HEK293 (cell line): Measurements from ENCODE around the gene AIFM1.

Experiments
- BCL11A ChIP-seq: fragments of 450-650 bp; formaldehyde crosslinking; IDR thresholded peaks from 2 replicates; pipeline ENCODE4 v1.5.1; 2016; ENCODE audit warnings: low read depth, missing biosample characterization, missing genetic modification characterization
- BCL11B ChIP-seq: fragments of 450-650 bp; formaldehyde crosslinking; IDR thresholded peaks from 2 replicates; pipeline ENCODE4 v1.5.1; 2016; ENCODE audit warnings: low read depth, missing biosample characterization, missing genetic modification characterization
- GLI2 ChIP-seq: fragments of 450-650 bp; formaldehyde crosslinking; IDR thresholded peaks from 2 replicates; pipeline ENCODE4; 2017; ENCODE audit warnings: missing biosample characterization, missing genetic modification characterization, low read depth, borderline replicate concordance
- IKZF3 ChIP-seq: fragments of 450-650 bp; IDR thresholded peaks from 2 replicates; pipeline ENCODE4 v1.5.0; 2018; ENCODE audit warnings: missing biosample characterization, mild to moderate bottlenecking, missing genetic modification characterization, moderate library complexity
- SCRT2 ChIP-seq: fragments of 450-650 bp; formaldehyde crosslinking; IDR thresholded peaks from 2 replicates; pipeline ENCODE4 v1.5.1; 2016; ENCODE audit warnings: missing biosample characterization, missing genetic modification characterization
- ZBTB17 ChIP-seq: fragments of 450-650 bp; formaldehyde crosslinking; IDR thresholded peaks from 2 replicates; pipeline ENCODE4 v1.5.1; 2016; ENCODE audit warnings: missing biosample characterization, missing genetic modification characterization
- ZBTB44 ChIP-seq: fragments of 450-650 bp; IDR thresholded peaks from 2 replicates; pipeline ENCODE4 v1.5.1; 2018; ENCODE audit warnings: missing biosample characterization, mild to moderate bottlenecking, missing genetic modification characterization
- ZBTB8A ChIP-seq: fragments of 450-650 bp; formaldehyde crosslinking; IDR thresholded peaks from 2 replicates; pipeline ENCODE4 v1.5.1; 2016; ENCODE audit warnings: missing biosample characterization, missing genetic modification characterization
- ZEB2 ChIP-seq: fragments of 450-650 bp; formaldehyde crosslinking; IDR thresholded peaks from 2 replicates; pipeline ENCODE4 v1.5.1; 2016; ENCODE audit warnings: missing biosample characterization, missing genetic modification characterization
- ZNF112 ChIP-seq: fragments of 450-650 bp; formaldehyde crosslinking; IDR thresholded peaks from 2 replicates; pipeline ENCODE4 v1.5.0; 2017; ENCODE audit warnings: missing biosample characterization, missing genetic modification characterization
- ZNF175 ChIP-seq: fragments of 450-650 bp; formaldehyde crosslinking; IDR thresholded peaks from 2 replicates; pipeline ENCODE4 v1.5.1; 2016; ENCODE audit warnings: missing biosample characterization, missing genetic modification characterization
- ZNF18 ChIP-seq: fragments of 450-650 bp; formaldehyde crosslinking; IDR thresholded peaks from 2 replicates; pipeline ENCODE4 v1.5.1; 2016; ENCODE audit warnings: missing biosample characterization, missing genetic modification characterization
- ZNF248 ChIP-seq: fragments of 450-650 bp; formaldehyde crosslinking; IDR thresholded peaks from 2 replicates; pipeline ENCODE4 v1.5.1; 2017; ENCODE audit warnings: missing biosample characterization, missing genetic modification characterization
- ZNF266 ChIP-seq: fragments of 450-650 bp; formaldehyde crosslinking; IDR thresholded peaks from 2 replicates; pipeline ENCODE4 v1.5.1; 2016; ENCODE audit warnings: missing biosample characterization, missing genetic modification characterization, low read depth
- ZNF292 ChIP-seq: fragments of 450-650 bp; formaldehyde crosslinking; IDR thresholded peaks from 2 replicates; pipeline ENCODE4 v1.5.1; 2016; ENCODE audit warnings: low read depth, missing biosample characterization, missing genetic modification characterization, borderline replicate concordance
- ZNF324 ChIP-seq: fragments of 450-650 bp; formaldehyde crosslinking; IDR thresholded peaks from 2 replicates; pipeline ENCODE4 v1.5.1; 2016; ENCODE audit warnings: missing biosample characterization, missing genetic modification characterization
- ZNF48 ChIP-seq: fragments of 450-650 bp; formaldehyde crosslinking; IDR thresholded peaks from 2 replicates; pipeline ENCODE4 v1.5.1; 2016; ENCODE audit warnings: missing biosample characterization, missing genetic modification characterization
- ZNF530 ChIP-seq: fragments of 450-650 bp; formaldehyde crosslinking; IDR thresholded peaks from 2 replicates; pipeline ENCODE4 v1.5.1; 2016; ENCODE audit warnings: low read depth, missing biosample characterization, missing genetic modification characterization
- ZNF623 ChIP-seq: fragments of 450-650 bp; formaldehyde crosslinking; IDR thresholded peaks from 2 replicates; pipeline ENCODE4 v1.5.1; 2016; ENCODE audit warnings: missing biosample characterization, missing genetic modification characterization
- ZNF624 ChIP-seq: fragments of 450-650 bp; formaldehyde crosslinking; IDR thresholded peaks from 2 replicates; pipeline ENCODE4 v1.5.1; 2017; ENCODE audit warnings: missing biosample characterization, missing genetic modification characterization
- ZNF701 ChIP-seq: fragments of 450-650 bp; formaldehyde crosslinking; IDR thresholded peaks from 2 replicates; pipeline ENCODE4 v1.5.1; 2016; ENCODE audit warnings: missing biosample characterization, missing genetic modification characterization
- ZNF704 ChIP-seq: fragments of 450-650 bp; formaldehyde crosslinking; IDR thresholded peaks from 2 replicates; pipeline ENCODE4 v1.5.1; 2016; ENCODE audit warnings: missing biosample characterization, missing genetic modification characterization
- ZNF707 ChIP-seq: fragments of 450-650 bp; formaldehyde crosslinking; IDR thresholded peaks from 2 replicates; pipeline ENCODE4 v1.5.1; 2016; ENCODE audit warnings: missing biosample characterization, missing genetic modification characterization
- ZNF777 ChIP-seq: fragments of 450-650 bp; formaldehyde crosslinking; IDR thresholded peaks from 2 replicates; pipeline ENCODE4 v1.5.1; 2017; ENCODE audit warnings: missing biosample characterization, missing genetic modification characterization, borderline replicate concordance
- ZSCAN16 ChIP-seq: fragments of 450-650 bp; formaldehyde crosslinking; IDR thresholded peaks from 2 replicates; pipeline ENCODE4 v1.5.1; 2016; ENCODE audit warnings: missing biosample characterization, missing genetic modification characterization
- ZXDB ChIP-seq: fragments of 450-650 bp; formaldehyde crosslinking; IDR thresholded peaks from 2 replicates; pipeline ENCODE4 v1.5.1; 2016; ENCODE audit warnings: missing biosample characterization, missing genetic modification characterization
- TF ChIP-seq, protein P1 (sequence below): fragments of 450-650 bp; formaldehyde crosslinking; IDR thresholded peaks from 2 replicates; pipeline ENCODE4 v1.5.1; 2017; ENCODE audit warnings: missing biosample characterization, missing genetic modification characterization
- TF ChIP-seq, protein P2 (sequence below): fragments of 450-650 bp; formaldehyde crosslinking; IDR thresholded peaks from 2 replicates; pipeline ENCODE4 v1.5.1; 2016; ENCODE audit warnings: missing biosample characterization, missing genetic modification characterization
- TF ChIP-seq, protein P3 (sequence below): fragments of 450-650 bp; formaldehyde crosslinking; conservative IDR thresholded peaks from 2 replicates; pipeline ENCODE4 v1.5.1; 2016; ENCODE audit warnings: low read depth, missing biosample characterization, missing genetic modification characterization

Gene AIFM1

DNA sequence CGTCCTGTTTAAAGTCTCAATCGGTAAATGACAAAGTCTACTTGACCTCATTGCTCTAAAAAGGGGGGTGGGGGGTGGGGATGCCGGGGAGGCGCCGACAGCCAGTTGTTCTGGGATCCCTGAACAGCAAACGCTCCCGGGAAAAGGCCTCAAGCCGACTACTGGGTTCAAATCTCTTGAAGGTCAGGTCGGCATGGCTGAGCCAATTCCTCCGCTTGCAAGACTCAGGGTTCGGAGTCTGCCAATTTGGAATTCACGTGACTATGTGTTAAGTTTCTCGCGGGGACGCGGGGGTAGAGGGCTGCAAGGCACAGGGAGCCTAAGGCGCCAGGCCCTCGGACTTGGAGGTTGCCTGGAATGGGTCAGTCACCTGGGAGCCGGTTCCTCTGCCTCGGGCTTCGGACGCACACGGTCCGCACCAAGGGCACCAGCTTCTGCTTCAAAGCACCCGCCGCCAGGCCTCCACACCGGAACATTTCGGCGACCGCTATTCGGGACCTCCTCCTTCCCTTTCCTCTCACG, 399 bp downstream of the AIFM1 start (continued):
- no peak; the same call in 1 of the 2 replicates for TF ChIP-seq ZEB2
- TF ChIP-seq ZNF248, result no peak
- 0 out of 2 replicates have a peak, but pooled peaks have one; percentile 24 for TF ChIP-seq IKZF3 (tag by site-specific recombination)
- no peak for TF ChIP-seq ZSCAN16 (tag by site-specific recombination)
- no peak for TF ChIP-seq ZNF707 (tag by site-specific recombination)
- no peak for TF ChIP-seq BCL11B (tag by site-specific recombination)
- 0 out of 2 replicates have a peak, but pooled peaks have one; percentile 38 for TF ChIP-seq BCL11A
- no peak for TF ChIP-seq ZBTB17 (tag by site-specific recombination)
- no peak; the same call in 1 of the 2 replicates for TF ChIP-seq ZXDB (tag by site-specific recombination)
- no peak for TF ChIP-seq ZNF624 (tag by site-specific recombination)
- no peak for TF ChIP-seq ZBTB44 (tag by site-specific recombination)
- no peak for TF ChIP-seq ZNF704 (tag by site-specific recombination)
- TF ChIP-seq ZNF701 (tag by site-specific recombination), result no peak
- TF ChIP-seq ZNF530, result no peak
- no peak for TF ChIP-seq ZNF175
- no peak for TF ChIP-seq GLI2 (tag by site-specific recombination)
- TF ChIP-seq, protein P1, sequence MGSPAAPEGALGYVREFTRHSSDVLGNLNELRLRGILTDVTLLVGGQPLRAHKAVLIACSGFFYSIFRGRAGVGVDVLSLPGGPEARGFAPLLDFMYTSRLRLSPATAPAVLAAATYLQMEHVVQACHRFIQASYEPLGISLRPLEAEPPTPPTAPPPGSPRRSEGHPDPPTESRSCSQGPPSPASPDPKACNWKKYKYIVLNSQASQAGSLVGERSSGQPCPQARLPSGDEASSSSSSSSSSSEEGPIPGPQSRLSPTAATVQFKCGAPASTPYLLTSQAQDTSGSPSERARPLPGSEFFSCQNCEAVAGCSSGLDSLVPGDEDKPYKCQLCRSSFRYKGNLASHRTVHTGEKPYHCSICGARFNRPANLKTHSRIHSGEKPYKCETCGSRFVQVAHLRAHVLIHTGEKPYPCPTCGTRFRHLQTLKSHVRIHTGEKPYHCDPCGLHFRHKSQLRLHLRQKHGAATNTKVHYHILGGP, result no peak
- TF ChIP-seq, protein P2, sequence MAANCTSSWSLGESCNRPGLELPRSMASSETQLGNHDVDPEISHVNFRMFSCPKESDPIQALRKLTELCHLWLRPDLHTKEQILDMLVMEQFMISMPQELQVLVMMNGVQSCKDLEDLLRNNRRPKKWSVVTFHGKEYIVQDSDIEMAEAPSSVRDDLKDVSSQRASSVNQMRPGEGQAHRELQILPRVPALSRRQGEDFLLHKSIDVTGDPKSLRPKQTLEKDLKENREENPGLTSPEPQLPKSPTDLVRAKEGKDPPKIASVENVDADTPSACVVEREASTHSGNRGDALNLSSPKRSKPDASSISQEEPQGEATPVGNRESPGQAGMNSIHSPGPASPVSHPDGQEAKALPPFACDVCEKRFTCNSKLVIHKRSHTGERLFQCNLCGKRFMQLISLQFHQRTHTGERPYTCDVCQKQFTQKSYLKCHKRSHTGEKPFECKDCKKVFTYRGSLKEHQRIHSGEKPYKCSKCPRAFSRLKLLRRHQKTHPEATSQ (tag by site-specific recombination), result no peak; the same call in 1 of the 2 replicates
- TF ChIP-seq, protein P3, sequence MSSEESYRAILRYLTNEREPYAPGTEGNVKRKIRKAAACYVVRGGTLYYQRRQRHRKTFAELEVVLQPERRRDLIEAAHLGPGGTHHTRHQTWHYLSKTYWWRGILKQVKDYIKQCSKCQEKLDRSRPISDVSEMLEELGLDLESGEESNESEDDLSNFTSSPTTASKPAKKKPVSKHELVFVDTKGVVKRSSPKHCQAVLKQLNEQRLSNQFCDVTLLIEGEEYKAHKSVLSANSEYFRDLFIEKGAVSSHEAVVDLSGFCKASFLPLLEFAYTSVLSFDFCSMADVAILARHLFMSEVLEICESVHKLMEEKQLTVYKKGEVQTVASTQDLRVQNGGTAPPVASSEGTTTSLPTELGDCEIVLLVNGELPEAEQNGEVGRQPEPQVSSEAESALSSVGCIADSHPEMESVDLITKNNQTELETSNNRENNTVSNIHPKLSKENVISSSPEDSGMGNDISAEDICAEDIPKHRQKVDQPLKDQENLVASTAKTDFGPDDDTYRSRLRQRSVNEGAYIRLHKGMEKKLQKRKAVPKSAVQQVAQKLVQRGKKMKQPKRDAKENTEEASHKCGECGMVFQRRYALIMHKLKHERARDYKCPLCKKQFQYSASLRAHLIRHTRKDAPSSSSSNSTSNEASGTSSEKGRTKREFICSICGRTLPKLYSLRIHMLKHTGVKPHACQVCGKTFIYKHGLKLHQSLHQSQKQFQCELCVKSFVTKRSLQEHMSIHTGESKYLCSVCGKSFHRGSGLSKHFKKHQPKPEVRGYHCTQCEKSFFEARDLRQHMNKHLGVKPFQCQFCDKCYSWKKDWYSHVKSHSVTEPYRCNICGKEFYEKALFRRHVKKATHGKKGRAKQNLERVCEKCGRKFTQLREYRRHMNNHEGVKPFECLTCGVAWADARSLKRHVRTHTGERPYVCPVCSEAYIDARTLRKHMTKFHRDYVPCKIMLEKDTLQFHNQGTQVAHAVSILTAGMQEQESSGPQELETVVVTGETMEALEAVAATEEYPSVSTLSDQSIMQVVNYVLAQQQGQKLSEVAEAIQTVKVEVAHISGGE (tag by site-specific recombination), result 0 out of 2 replicates have a peak, but pooled peaks have one; percentile 27
- no peak for TF ChIP-seq ZNF292 (tag by site-specific recombination)
- no peak for TF ChIP-seq ZNF112
- no peak for TF ChIP-seq SCRT2 (tag by site-specific recombination)
- no peak for TF ChIP-seq ZNF324 (tag by site-specific recombination)
- no peak for TF ChIP-seq ZNF18
- no peak for TF ChIP-seq ZNF48 (tag by site-specific recombination)
- TF ChIP-seq ZNF266 (tag by site-specific recombination), result no peak
- TF ChIP-seq ZNF623 (tag by site-specific recombination), result no peak
- TF ChIP-seq ZBTB8A (tag by site-specific recombination), result peak; percentile 11; the same call in 1 of the 2 replicates
- TF ChIP-seq ZNF777, result peak; percentile 29; the same call in 1 of the 2 replicates
